GM12878 (cell line): ENCODE results near the gene SNN. TPM values are rescaled to one million over a fixed set of nuclear protein-coding genes. Genes with fewer than 3 reads are reported as not detected.

Source experiments
- ATAC-seq: fragments of 200-7000 bp; cut with Tn5 transposase; 3 replicates; pipeline ENCODE4 v1.9.1; 2020; ENCODE audit warnings: mild to moderate bottlenecking, moderate library complexity
- BruUV-seq: library from RNA; stranded (reverse); fragments of 400-500 nt; replicated peaks from 2 replicates; lab custom pipeline; 2021; lab: Mats Ljungman, UMichigan
- CTCF ChIA-PET: fragments of 300-600 bp; sonication (Branson Sonifier 250); formaldehyde crosslinking; extraction: SDS; loops from one replicate; lab custom pipeline; 2021; ENCODE audit warnings: inconsistent platforms; lab: Yijun Ruan, JAX
- POLR2A ChIA-PET: fragments of 350-600 bp; formaldehyde crosslinking; extraction: SDS; loops from one replicate; lab custom pipeline; 2021; ENCODE audit warnings: inconsistent platforms; lab: Charles Lee
- RAD21 ChIA-PET: fragments of 300-600 bp; sonication (Branson Sonifier 250); formaldehyde crosslinking; loops from one replicate; lab custom pipeline; 2023; ENCODE audit warnings: antibody characterized with exemption; ENCODE audit not compliant: unreplicated experiment; lab: Charles Lee
- SMC1A ChIA-PET: fragments of 300-600 bp; sonication (Branson Sonifier 250); formaldehyde crosslinking; loops from one replicate; lab custom pipeline; 2023; ENCODE audit not compliant: unreplicated experiment, uncharacterized antibody; lab: Charles Lee
- DNase-seq: peaks from one replicate; pipeline ENCODE4 v3.0.0-alpha.2; 2011; ENCODE audit warnings: low read depth, low spot score
- FAIRE-seq: peaks from 3 replicates; lab custom pipeline; 2011; peaks lifted over from hg19 to GRCh38; lab: Jason Lieb, UNC
- H2AFZ ChIP-seq: 2 replicates; pipeline ENCODE4 v1.6.0; 2011; ENCODE audit warnings: low read depth, low read length, control low read depth; ENCODE audit not compliant: control insufficient read depth
- H3K27ac ChIP-seq: 2 replicates; pipeline ENCODE4 v1.5.1; 2011; ENCODE audit warnings: control low read depth; ENCODE audit not compliant: control insufficient read depth, insufficient read depth
- H3K27me3 ChIP-seq, 2 experiments: replicated peaks in 1 of 2; 2 replicates each; pipeline versions ENCODE4 v1.6.0 to v1.6.1; 2011; ENCODE audit warnings: low read length in 1 of 2; ENCODE audit not compliant: control insufficient read depth in 2 of 2, insufficient read depth in 2 of 2
- H3K36me3 ChIP-seq, 2 experiments: 2 replicates each; pipeline ENCODE4 v1.5.1; 2011; ENCODE audit warnings: low read length in 1 of 2; ENCODE audit not compliant: control insufficient read depth in 2 of 2, insufficient read depth in 2 of 2
- H3K4me1 ChIP-seq: 2 replicates; pipeline ENCODE4 v1.6.1; 2011; ENCODE audit warnings: mild to moderate bottlenecking, low read length, moderate library complexity, mixed read lengths; ENCODE audit not compliant: control insufficient read depth, insufficient read depth
- H3K4me2 ChIP-seq: 2 replicates; pipeline ENCODE4 v1.6.0; 2011; ENCODE audit warnings: control low read depth; ENCODE audit not compliant: control insufficient read depth, insufficient read depth
- H3K4me3 ChIP-seq: fragments of 200-600 bp; sonication (generic); 2 replicates; pipeline ENCODE4 v1.5.1; 2016
- H3K79me2 ChIP-seq: 2 replicates; pipeline ENCODE4 v1.6.0; 2011; ENCODE audit warnings: low read length; ENCODE audit not compliant: control insufficient read depth, insufficient read depth
- H3K9ac ChIP-seq: 2 replicates; pipeline ENCODE4 v1.8.0; 2011; ENCODE audit warnings: low read length, control low read depth, mixed read lengths; ENCODE audit not compliant: control insufficient read depth, insufficient read depth
- H3K9me3 ChIP-seq: replicated peaks from 3 replicates; pipeline ENCODE4 v1.5.1; 2011; ENCODE audit warnings: mild to moderate bottlenecking, low read length; ENCODE audit not compliant: control insufficient read depth, insufficient read depth
- H4K20me1 ChIP-seq: 2 replicates; pipeline ENCODE4 v1.6.0; 2011; ENCODE audit not compliant: control insufficient read depth, insufficient read depth
- BCL11A ChIP-seq: IDR thresholded peaks from 2 replicates; pipeline ENCODE4 v1.6.1; 2011; ENCODE audit warnings: low read depth, low read length
- BHLHE40 ChIP-seq, 2 experiments: fragments of 450-650 bp in 1 of 2; IDR thresholded peaks; 2 replicates each; pipeline ENCODE4 v1.6.1; 2011 to 2017; ENCODE audit warnings: low read depth in 2 of 2, borderline replicate concordance in 1 of 2, improper control_type of control experiment in 1 of 2, low read length in 1 of 2, mild to moderate bottlenecking in 1 of 2
- CREM ChIP-seq: IDR thresholded peaks from 2 replicates; pipeline ENCODE4 v1.6.1; 2014; ENCODE audit warnings: antibody characterized with exemption, low read depth
- ELK1 ChIP-seq: IDR thresholded peaks from 2 replicates; pipeline ENCODE4 v1.6.1; 2012; ENCODE audit warnings: low read depth, low read length, improper control_type of control experiment
- EZH2 ChIP-seq: IDR thresholded peaks from 2 replicates; pipeline ENCODE4 v1.6.1; 2012; ENCODE audit warnings: low read depth, mild to moderate bottlenecking, control low read depth, inconsistent platforms, low read length, borderline replicate concordance; ENCODE audit not compliant: control insufficient read depth
- GABPA ChIP-seq: IDR thresholded peaks from 2 replicates; pipeline ENCODE4 v1.6.1; 2014; ENCODE audit warnings: antibody characterized with exemption, low read depth, mild to moderate bottlenecking, inconsistent platforms
- JUNB ChIP-seq: IDR thresholded peaks from 2 replicates; pipeline ENCODE4 v1.6.1; 2016; ENCODE audit warnings: antibody characterized with exemption, mild to moderate bottlenecking
- NFXL1 ChIP-seq: fragments of 450-650 bp; IDR thresholded peaks from 2 replicates; pipeline ENCODE4 v1.6.1; 2017; ENCODE audit warnings: antibody characterized with exemption, mild to moderate bottlenecking, borderline replicate concordance
- NKRF ChIP-seq: fragments of 450-650 bp; conservative IDR thresholded peaks from 2 replicates; pipeline ENCODE4 v1.6.1; 2017; ENCODE audit warnings: mild to moderate bottlenecking, moderate library complexity
- NR2F1 ChIP-seq: fragments of 450-650 bp; conservative IDR thresholded peaks from 2 replicates; pipeline ENCODE4 v1.6.1; 2017; ENCODE audit warnings: mild to moderate bottlenecking
- NRF1 ChIP-seq: conservative IDR thresholded peaks from 2 replicates; pipeline ENCODE4 v1.6.1; 2011; ENCODE audit warnings: mild to moderate bottlenecking, low read depth, low read length, improper control_type of control experiment
- PML ChIP-seq: IDR thresholded peaks from 2 replicates; pipeline ENCODE4 v1.6.1; 2012; ENCODE audit warnings: low read length, inconsistent platforms
- REST ChIP-seq: IDR thresholded peaks from 2 replicates; pipeline ENCODE4 v1.6.1; 2012; ENCODE audit warnings: mild to moderate bottlenecking, low read depth, low read length
- STAT3 ChIP-seq: IDR thresholded peaks from 2 replicates; pipeline ENCODE4 v1.6.1; 2011; ENCODE audit warnings: low read depth, low read length, improper control_type of control experiment
- SUZ12 ChIP-seq: fragments of 200-600 bp; sonication (generic); IDR thresholded peaks from one replicate; pipeline ENCODE4 v1.6.1; 2018; ENCODE audit warnings: antibody characterized with exemption, mild to moderate bottlenecking; ENCODE audit not compliant: unreplicated experiment
- ZNF24 ChIP-seq: fragments of 450-650 bp; IDR thresholded peaks from 2 replicates; pipeline ENCODE4 v1.6.1; 2017; ENCODE audit warnings: antibody characterized with exemption, mild to moderate bottlenecking
- in situ Hi-C: fragments of 300-500 bp; cut with MboI; formaldehyde crosslinking; loops from 9 replicates; pipeline ENCODE4 v1.14.3; 2018; ENCODE audit warnings: mixed read lengths
- intact Hi-C: fragments of 100-400 bp; cut with micrococcal nuclease; formaldehyde crosslinking; loops from one replicate; pipeline ENCODE4 v1.14.2; 2022; ENCODE audit not compliant: unreplicated experiment
- polyA plus RNA-seq, 11 experiments: library from polyadenylated mRNA; depleted of rRNA in 4 of 11; unstranded in 6 of 11; stranded (reverse) in 5 of 11; fragments of >200 nt; fragmentation: Nextera tagmentation in 4 of 11; fragmentation: Illumina TruSeq in 1 of 11; extraction: Ambion mirVana in 4 of 11; extraction: Trizol in 1 of 11; gene quantifications; 1 replicate in 1 of 11; 2 replicates in 10 of 11; pipeline versions ENCODE4 v1.2.1 to v1.2.3, GENCODE V29; 2011 to 2016; ENCODE audit warnings: inconsistent platforms in 2 of 11, missing spikeins in 2 of 11, low read depth in 1 of 11
- total RNA-seq, 4 experiments: library from RNA; depleted of rRNA in 3 of 4; stranded (reverse); fragments of >200 nt in 3 of 4; fragmentation: Illumina TruSeq in 1 of 4; extraction: Trizol in 1 of 4; gene quantifications; 2 replicates each; pipeline versions ENCODE4 v1.2.1 to v1.2.3, GENCODE V29; 2013 to 2021

SNN gene
- total and polyA plus RNA-seq, 10 of the 15 experiments (the other 5 are each of a cell fraction or from before 2014, with no cell fraction given) = 2.2 to 43.4 (median 27.8) TPM

- TF ChIP-seq NRF1 = no peak
- no peak for TF ChIP-seq EZH2
Observed at GRCh38 chr16:11717811-11718210, 49.6 kb downstream of the SNN start (continued).

GRCh38 chr16:11719171-11719570, 50.9 kb downstream of the SNN start:
- H3K9me3 ChIP-seq = no peaks in the 10 kb centered on the region
- no peaks in the 10 kb centered on the region for H4K20me1 ChIP-seq
- no peak overlapping the region for H3K27ac ChIP-seq
- intact Hi-C loops (loop anchor here (5.0 kb wide), 1 partner anchor 312 kb away; no protein-coding TSS in a partner anchor), in situ Hi-C loops (no loop called here)
- ChIA-PET SMC1A (interaction anchor here (0.7 to 6.7 kb wide), 12 partner anchors 12 to 187 kb away, joined by 3 to 41 read pairs (median 5); no protein-coding TSS in a partner anchor), POLR2A (interaction anchor here (1.2 to 2.2 kb wide), 3 partner anchors 18 to 80 kb away, joined by 4 to 8 read pairs (median 6); partner anchors contain the start of gene TXNDC11), CTCF (interaction anchor here (0.7 to 2.1 kb wide), 9 partner anchors 11 to 712 kb away, joined by 3 to 5 read pairs (median 4); no protein-coding TSS in a partner anchor), RAD21 (interaction anchor here (1.4 to 2.2 kb wide), 3 partner anchors 79 to 187 kb away, joined by 4 to 10 read pairs (median 8); partner anchors contain the start of gene ZC3H7A)
- H3K27me3 ChIP-seq = no peaks in the 10 kb centered on the region
- no peak for ATAC-seq
- no peak overlapping the region for H3K9ac ChIP-seq
- H3K79me2 ChIP-seq = no peaks in the 10 kb centered on the region; the same call in none of the 2 replicates
- no peak for TF ChIP-seq SUZ12
- TF ChIP-seq ZNF24 = no peak
- TF ChIP-seq GABPA = no peak
- TF ChIP-seq PML = no peak
- no peak for TF ChIP-seq STAT3
- no peak for TF ChIP-seq BCL11A
- TF ChIP-seq REST = no peak
- TF ChIP-seq NFXL1 = no peak
- TF ChIP-seq NKRF = no peak
- TF ChIP-seq BHLHE40 (IDR thresholded peaks at IDR 0.05; ENCODE audit: borderline replicate concordance in 1 of 2, low read depth in 2 of 2, low read length in 1 of 2) = no peak
- TF ChIP-seq JUNB = no peak
- no peak for TF ChIP-seq CREM
- no peak for TF ChIP-seq ELK1
- no peak for TF ChIP-seq NR2F1
- H2AFZ ChIP-seq = no peak overlapping the region
- DNase-seq = no peak
- H3K4me1 ChIP-seq = peaks cover 16% of the 10 kb centered on the region
- BruUV-seq = TSS peak; percentile 17
- no peak for FAIRE-seq
- no peak overlapping the region for H3K4me3 ChIP-seq
- no peak overlapping the region for H3K4me2 ChIP-seq
- H3K36me3 ChIP-seq = peaks cover 16 to 32% of the 10 kb centered on the region in 2 experiments
